Stromal cell of bone marrow (primary cell): Measurements from ENCODE around the gene STK38L.
A peak's percentile ranks its signal among the peaks of the same experiment; 100 is the strongest.

ENCODE experiments used
- DNase-seq: peaks from one replicate; pipeline ENCODE4 v3.0.0-alpha.2; 2012; ENCODE audit warnings: low read depth

STK38L gene

GRCh38 chr12:27347779-27348178 is 103.7 kb downstream of the STK38L start:
- no peak for DNase-seq

GRCh38 chr12:27351476-27351875 is 107.4 kb downstream of the STK38L start:
- no peak for DNase-seq

- no peak for DNase-seq
Observed at GRCh38 chr12:27355486-27355885, 111.4 kb downstream of the STK38L start.

GRCh38 chr12:27355979-27356378 is 111.9 kb downstream of the STK38L start:
- DNase-seq, result no peak

GRCh38 chr12:27359578-27360340 is 115.7 kb downstream of the STK38L start:
- DNase-seq, result no peak

GRCh38 chr12:27361372-27361771 is 117.3 kb downstream of the STK38L start:
- DNase-seq, result peak; percentile 37

DNA sequence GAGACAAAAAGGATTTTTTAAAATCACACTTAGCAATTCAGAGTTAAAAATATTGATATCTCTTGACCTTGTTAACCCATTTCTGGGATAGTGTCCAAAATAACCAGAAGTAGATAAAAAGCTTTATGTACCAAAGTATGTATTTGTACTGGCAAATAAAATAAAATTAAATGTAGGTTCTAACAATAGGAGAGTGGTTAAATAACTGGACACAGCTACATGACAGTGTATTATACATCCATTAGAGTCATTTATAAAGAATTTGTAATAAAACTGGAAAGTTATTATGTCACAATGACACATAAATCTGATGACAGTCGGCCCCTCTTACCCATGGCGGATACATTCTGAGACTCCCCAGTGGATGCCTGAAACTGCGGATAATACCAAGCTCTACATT is 122.5 kb downstream of the STK38L start:
- DNase-seq, result no peak

DNA sequence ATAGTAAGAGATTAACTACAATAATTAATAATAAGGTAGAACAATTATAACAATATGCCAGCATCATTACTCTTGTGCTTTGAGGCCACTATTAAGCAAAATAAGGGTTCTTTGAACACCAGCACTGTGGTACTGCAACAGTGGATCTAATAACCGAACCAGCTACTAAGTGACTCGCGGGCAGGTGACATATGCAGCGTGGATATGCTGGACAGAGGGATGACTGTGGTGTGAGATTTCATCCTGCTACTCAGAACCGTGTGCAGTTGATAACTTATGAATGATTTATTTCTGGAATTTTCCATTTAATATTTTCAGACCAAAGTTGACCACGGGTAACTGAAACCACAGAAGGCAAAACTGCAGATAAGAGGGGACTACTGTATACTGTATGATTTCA is 123.0 kb downstream of the STK38L start:
- no peak for DNase-seq
